ENCODE data around the gene MAPK1IP1L.
"Not testable (repeated sequence)": the region's sequence is repeated elsewhere in the genome, so short reads cannot be mapped to it uniquely, and the experiment has no call there.

The MAPK1IP1L gene

GRCh38 chr14:55073856-55074255, 22.4 kb downstream of the MAPK1IP1L start:
- Histone ChIP-seq H3K27ac (ENCODE audit: insufficient read depth in 1 of 2, low read depth in 1 of 2, low read length in 2 of 2, poor library complexity in 1 of 2, severe bottlenecking in 2 of 2) (no peak overlapping the region), H3K36me3 (ENCODE audit: control insufficient read depth in 4 of 4, insufficient read depth in 4 of 4, low read length in 3 of 4) (peaks cover 0 to 3% (median under 1%) of the 10 kb centered on the region in 4 experiments), H3K4me1 (ENCODE audit: control extremely low read depth in 1 of 4, control insufficient read depth in 4 of 4, insufficient read depth in 4 of 4, low read length in 3 of 4) (peaks cover 11 to 28% (median 16%) of the 10 kb centered on the region in 4 experiments), H3K4me3 (ENCODE audit: control insufficient read depth in 1 of 7, extremely low read depth in 1 of 7, insufficient read depth in 4 of 7, low read depth in 2 of 7, low read length in 6 of 7) (no peak overlapping the region), H3K9me3 (ENCODE audit: control extremely low read depth in 1 of 5, control insufficient read depth in 4 of 5, insufficient read depth in 2 of 5, low read depth in 1 of 5, low read length in 4 of 5) (no peaks in the 10 kb centered on the region), H3K27me3 (replicated peaks in 2 of 5; ENCODE audit: control insufficient read depth in 4 of 5, insufficient read depth in 5 of 5, low read length in 4 of 5) (no peaks in the 10 kb centered on the region)
- ChIA-PET POLR2A (no interaction called here), CTCF (interaction anchor here (0.6 kb wide), 1 partner anchor 617 kb away, joined by 3 read pairs; no protein-coding TSS in a partner anchor)
- DNase-seq, result no peak
- WGBS (ENCODE audit: insufficient coverage), result 50% methylated on average over 2 of the region's 2 CpGs

DNA sequence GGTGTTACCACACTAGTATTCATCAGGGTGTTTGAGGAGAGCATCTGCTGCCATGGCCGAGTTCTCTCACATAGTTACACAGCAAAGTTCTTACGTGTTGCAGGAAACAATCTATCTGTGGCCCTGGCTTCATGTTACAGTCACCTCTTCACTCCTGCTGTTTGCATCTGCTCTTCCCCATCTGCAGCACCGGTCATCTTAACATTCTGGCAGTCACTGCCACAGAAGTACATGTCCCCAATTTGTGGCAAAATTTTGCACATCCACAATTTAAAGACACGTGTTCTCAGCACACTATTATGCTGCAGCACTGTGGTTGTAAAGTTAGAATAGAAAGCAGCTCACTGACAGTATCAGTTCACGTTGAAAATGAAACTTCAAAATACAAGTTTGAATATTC, 23.2 kb downstream of the MAPK1IP1L start:
- peak overlapping the region in 2 of 7 experiments; percentile 0 to 13 for H3K4me3 ChIP-seq (ENCODE audit: control insufficient read depth in 1 of 7, extremely low read depth in 1 of 7, insufficient read depth in 4 of 7, low read depth in 2 of 7, low read length in 6 of 7)
- ChIA-PET CTCF (interaction anchor here (1.1 kb wide), 1 partner anchor 9 kb away, joined by 4 read pairs; no protein-coding TSS in a partner anchor), POLR2A (no interaction called here)
- H3K27me3 ChIP-seq (replicated peaks in 2 of 5; ENCODE audit: control insufficient read depth in 4 of 5, insufficient read depth in 5 of 5, low read length in 4 of 5), result no peaks in the 10 kb centered on the region
- WGBS (ENCODE audit: insufficient coverage), result 4% methylated on average over 2 of the region's 5 CpGs
- H3K9me3 ChIP-seq (ENCODE audit: control extremely low read depth in 1 of 5, control insufficient read depth in 4 of 5, insufficient read depth in 2 of 5, low read depth in 1 of 5, low read length in 4 of 5), result no peaks in the 10 kb centered on the region
- peaks cover 11 to 28% (median 16%) of the 10 kb centered on the region in 4 experiments for H3K4me1 ChIP-seq (ENCODE audit: control extremely low read depth in 1 of 4, control insufficient read depth in 4 of 4, insufficient read depth in 4 of 4, low read length in 3 of 4)
- no peak overlapping the region for H3K27ac ChIP-seq (ENCODE audit: insufficient read depth in 1 of 2, low read depth in 1 of 2, low read length in 2 of 2, poor library complexity in 1 of 2, severe bottlenecking in 2 of 2)
- peaks cover 0 to 1% (median under 1%) of the 10 kb centered on the region in 4 experiments for H3K36me3 ChIP-seq (ENCODE audit: control insufficient read depth in 4 of 4, insufficient read depth in 4 of 4, low read length in 3 of 4)
- DNase-seq, result peak in 1 of 3 donors; percentile 31

DNA sequence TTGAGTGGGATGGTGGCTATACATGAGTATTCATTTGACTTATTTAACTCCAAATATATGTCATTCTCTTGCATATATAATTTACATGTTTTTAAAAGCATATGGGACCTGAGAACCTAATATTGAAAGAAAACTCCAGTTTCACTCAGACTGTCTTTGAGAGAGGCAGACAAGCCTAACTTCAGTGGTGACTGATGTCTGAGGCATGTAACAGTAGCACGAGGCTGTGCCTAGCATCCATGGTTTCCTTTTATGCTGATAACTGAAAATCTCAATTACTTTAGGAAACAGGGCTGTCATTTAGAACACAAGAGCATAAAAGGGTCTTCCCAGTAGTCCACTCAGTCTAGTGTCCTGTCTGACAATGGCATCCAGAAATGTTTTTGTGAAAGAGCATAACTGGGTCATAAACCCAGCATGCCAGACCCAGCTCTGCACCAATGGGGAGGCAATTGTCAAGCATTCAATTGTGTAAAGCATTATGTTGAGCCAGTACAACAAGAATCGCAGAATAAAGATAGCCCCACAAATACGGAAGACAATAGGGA, 24.3 kb downstream of the MAPK1IP1L start:
- POLR2A ChIA-PET, result no interaction called here
- CTCF ChIA-PET, result interaction anchor here (0.7 to 1.1 kb wide), 2 partner anchors 10 to 180 kb away, joined by 3 to 4 read pairs; no protein-coding TSS in a partner anchor
- Histone ChIP-seq H3K27me3 (replicated peaks in 2 of 5; ENCODE audit: control insufficient read depth in 4 of 5, insufficient read depth in 5 of 5, low read length in 4 of 5) (no peaks in the 10 kb centered on the region), H3K4me3 (ENCODE audit: control insufficient read depth in 1 of 7, extremely low read depth in 1 of 7, insufficient read depth in 4 of 7, low read depth in 2 of 7, low read length in 6 of 7) (no peak overlapping the region), H3K27ac (ENCODE audit: insufficient read depth in 1 of 2, low read depth in 1 of 2, low read length in 2 of 2, poor library complexity in 1 of 2, severe bottlenecking in 2 of 2) (no peak overlapping the region), H3K9me3 (ENCODE audit: control extremely low read depth in 1 of 5, control insufficient read depth in 4 of 5, insufficient read depth in 2 of 5, low read depth in 1 of 5, low read length in 4 of 5) (no peaks in the 10 kb centered on the region), H3K4me1 (ENCODE audit: control extremely low read depth in 1 of 4, control insufficient read depth in 4 of 4, insufficient read depth in 4 of 4, low read length in 3 of 4) (peaks cover 11 to 28% (median 16%) of the 10 kb centered on the region in 4 experiments), H3K36me3 (ENCODE audit: control insufficient read depth in 4 of 4, insufficient read depth in 4 of 4, low read length in 3 of 4) (no peaks in the 10 kb centered on the region)
- 97% methylated on average over 3 of the region's 3 CpGs for WGBS (ENCODE audit: insufficient coverage)
- DNase-seq, result no peak

- POLR2A ChIA-PET, result no interaction called here
- peaks cover 3 to 17% (median 6%) of the 10 kb centered on the region in 4 experiments for H3K4me1 ChIP-seq (ENCODE audit: control extremely low read depth in 1 of 4, control insufficient read depth in 4 of 4, insufficient read depth in 4 of 4, low read length in 3 of 4)
- no peak overlapping the region for H3K27ac ChIP-seq (ENCODE audit: insufficient read depth in 1 of 2, low read depth in 1 of 2, low read length in 2 of 2, poor library complexity in 1 of 2, severe bottlenecking in 2 of 2)
- H3K4me3 ChIP-seq (ENCODE audit: control insufficient read depth in 1 of 7, extremely low read depth in 1 of 7, insufficient read depth in 4 of 7, low read depth in 2 of 7, low read length in 6 of 7), result no peak overlapping the region
- no peaks in the 10 kb centered on the region for H3K27me3 ChIP-seq (replicated peaks in 2 of 5; ENCODE audit: control insufficient read depth in 4 of 5, insufficient read depth in 5 of 5, low read length in 4 of 5)
- DNase-seq, result no peak
- H3K9me3 ChIP-seq (ENCODE audit: control extremely low read depth in 1 of 5, control insufficient read depth in 4 of 5, insufficient read depth in 2 of 5, low read depth in 1 of 5, low read length in 4 of 5), result no peaks in the 10 kb centered on the region
- WGBS (ENCODE audit: insufficient coverage), result 97% methylated on average over 16 of the region's 17 CpGs
- CTCF ChIA-PET, result interaction anchor here (0.9 to 2.1 kb wide), 11 partner anchors 10 to 84 kb away, joined by 3 to 9 read pairs (median 3); partner anchors contain the start of gene MAPK1IP1L
- no peaks in the 10 kb centered on the region for H3K36me3 ChIP-seq (ENCODE audit: control insufficient read depth in 4 of 4, insufficient read depth in 4 of 4, low read length in 3 of 4)
Measured at GRCh38 chr14:55077170-55078151, 26.0 kb downstream of the MAPK1IP1L start.

DNA sequence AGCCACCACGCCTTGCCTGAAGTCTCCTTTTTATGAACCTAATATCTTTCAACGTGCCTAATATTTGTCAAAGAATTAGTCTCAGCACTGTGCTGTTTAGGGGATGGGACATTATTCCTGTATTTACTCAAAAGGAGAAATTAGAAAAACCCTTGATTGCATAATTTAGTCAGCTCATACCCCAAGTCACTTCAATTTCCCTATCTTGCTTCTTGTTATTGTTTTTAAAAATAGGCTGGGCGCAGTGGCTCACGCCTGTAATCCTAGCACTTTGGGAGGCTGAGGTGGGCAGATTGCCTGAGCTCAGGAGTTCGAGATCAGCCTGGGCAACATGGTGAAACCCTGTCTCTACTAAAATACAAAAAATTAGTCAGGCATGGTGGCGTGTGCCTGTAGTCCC, 28.5 kb downstream of the MAPK1IP1L start:
- H3K27me3 ChIP-seq (replicated peaks in 2 of 5; ENCODE audit: control insufficient read depth in 4 of 5, insufficient read depth in 5 of 5, low read length in 4 of 5); H3K4me1 ChIP-seq (ENCODE audit: control extremely low read depth in 1 of 4, control insufficient read depth in 4 of 4, insufficient read depth in 4 of 4, low read length in 3 of 4); H3K27ac ChIP-seq (ENCODE audit: insufficient read depth in 1 of 2, low read depth in 1 of 2, low read length in 2 of 2, poor library complexity in 1 of 2, severe bottlenecking in 2 of 2); H3K4me3 ChIP-seq (ENCODE audit: control insufficient read depth in 1 of 7, extremely low read depth in 1 of 7, insufficient read depth in 4 of 7, low read depth in 2 of 7, low read length in 6 of 7); H3K36me3 ChIP-seq (ENCODE audit: control insufficient read depth in 4 of 4, insufficient read depth in 4 of 4, low read length in 3 of 4); H3K9me3 ChIP-seq (ENCODE audit: control extremely low read depth in 1 of 5, control insufficient read depth in 4 of 5, insufficient read depth in 2 of 5, low read depth in 1 of 5, low read length in 4 of 5); DNase-seq; POLR2A ChIA-PET: not testable (repeated sequence)
- CTCF ChIA-PET, result interaction anchor here (0.8 to 1.6 kb wide), 3 partner anchors 12 to 79 kb away, joined by 3 to 6 read pairs (median 3); no protein-coding TSS in a partner anchor
- WGBS (ENCODE audit: insufficient coverage), result 100% methylated on average over 3 of the region's 6 CpGs

GRCh38 chr14:55084401-55085059, 33.1 kb downstream of the MAPK1IP1L start:
- H3K27me3 ChIP-seq (replicated peaks in 2 of 5; ENCODE audit: control insufficient read depth in 4 of 5, insufficient read depth in 5 of 5, low read length in 4 of 5), result no peaks in the 10 kb centered on the region
- no peaks in the 10 kb centered on the region for H3K36me3 ChIP-seq (ENCODE audit: control insufficient read depth in 4 of 4, insufficient read depth in 4 of 4, low read length in 3 of 4)
- DNase-seq, result no peak
- H3K4me3 ChIP-seq (ENCODE audit: control insufficient read depth in 1 of 7, extremely low read depth in 1 of 7, insufficient read depth in 4 of 7, low read depth in 2 of 7, low read length in 6 of 7), result no peak overlapping the region
- no peaks in the 10 kb centered on the region for H3K4me1 ChIP-seq (ENCODE audit: control extremely low read depth in 1 of 4, control insufficient read depth in 4 of 4, insufficient read depth in 4 of 4, low read length in 3 of 4)
- no peaks in the 10 kb centered on the region for H3K9me3 ChIP-seq (ENCODE audit: control extremely low read depth in 1 of 5, control insufficient read depth in 4 of 5, insufficient read depth in 2 of 5, low read depth in 1 of 5, low read length in 4 of 5)
- CTCF ChIA-PET, result interaction anchor here (1.0 to 8.3 kb wide), 3 partner anchors 9 to 79 kb away, joined by 3 to 75 read pairs (median 18); no protein-coding TSS in a partner anchor
- POLR2A ChIA-PET, result interaction anchor here (0.6 kb wide), 1 partner anchor 77 kb away, joined by 3 read pairs; no protein-coding TSS in a partner anchor
- H3K27ac ChIP-seq (ENCODE audit: insufficient read depth in 1 of 2, low read depth in 1 of 2, low read length in 2 of 2, poor library complexity in 1 of 2, severe bottlenecking in 2 of 2), result no peak overlapping the region
